K562 (cell line): Measurements from ENCODE around the gene UBE2L5. TPM values are rescaled to one million over a fixed set of nuclear protein-coding genes. Genes with fewer than 3 reads are reported as not detected.

Experiments
- ATAC-seq: fragments of 200-7000 bp; cut with Tn5 transposase; 3 replicates; pipeline ENCODE4 v1.9.1; 2020; ENCODE audit warnings: moderate library complexity
- BruUV-seq: library from RNA; stranded (reverse); fragments of 400-500 nt; replicated peaks from 2 replicates; lab custom pipeline; 2021; lab: Mats Ljungman, UMichigan
- CTCF ChIA-PET: fragments of 300-600 bp; formaldehyde crosslinking; extraction: SDS; loops from one replicate; lab custom pipeline; 2021; ENCODE audit warnings: low intra/inter-chr PET ratio; lab: Yijun Ruan, JAX
- POLR2A ChIA-PET: fragments of 300-600, 350-650 bp; sonication (Branson Sonifier 250); formaldehyde crosslinking; extraction: SDS; loops from one replicate; lab custom pipeline; 2021; ENCODE audit warnings: antibody characterized with exemption, inconsistent platforms; lab: Yijun Ruan, JAX
- DNase-seq, 4 experiments: peaks; one replicate each; pipeline versions ENCODE4 v3.0.0 to v3.0.0-alpha.2; 2011 to 2018; ENCODE audit warnings: low spot score in 3 of 4, mixed read lengths in 3 of 4; ENCODE audit errors: extremely low read depth in 1 of 4
- FAIRE-seq: peaks from 2 replicates; lab custom pipeline; 2011; peaks lifted over from hg19 to GRCh38; lab: Jason Lieb, UNC
- H2AFZ ChIP-seq: 2 replicates; pipeline ENCODE4 v1.6.0; 2011; ENCODE audit warnings: low read depth, low read length, control low read depth, inconsistent platforms
- H3K27ac ChIP-seq: fragments of 200-600 bp; 3 replicates; pipeline ENCODE4 v1.8.0; 2011; ENCODE audit warnings: low read depth, mild to moderate bottlenecking, control low read depth, inconsistent platforms, low read length, moderate library complexity, mixed read lengths; ENCODE audit errors: extremely low read depth
- H3K27me3 ChIP-seq, 2 experiments: fragments of 300-600 bp in 1 of 2; 2 replicates in 1 of 2; 3 replicates in 1 of 2; pipeline versions ENCODE4 v1.6.0 to v1.8.0; 2011; ENCODE audit warnings: inconsistent platforms in 2 of 2, low read length in 2 of 2, mild to moderate bottlenecking in 1 of 2, mixed read lengths in 1 of 2, moderate library complexity in 1 of 2; ENCODE audit not compliant: control insufficient read depth in 2 of 2, insufficient read depth in 2 of 2
- H3K36me3 ChIP-seq: fragments of 300-600 bp; 3 replicates; pipeline ENCODE4 v1.8.0; 2011; ENCODE audit warnings: mild to moderate bottlenecking, low read length, inconsistent platforms; ENCODE audit not compliant: control insufficient read depth, insufficient read depth
- H3K4me1 ChIP-seq, 2 experiments: fragments of 200-600 bp in 1 of 2; replicated peaks in 1 of 2; 2 replicates in 1 of 2; 3 replicates in 1 of 2; pipeline versions ENCODE4 v1.5.1 to v1.8.0; 2011; ENCODE audit warnings: inconsistent platforms in 2 of 2, low read length in 2 of 2, mild to moderate bottlenecking in 1 of 2, mixed read lengths in 1 of 2, moderate library complexity in 1 of 2; ENCODE audit not compliant: control insufficient read depth in 2 of 2, insufficient read depth in 2 of 2
- H3K4me2 ChIP-seq: 2 replicates; pipeline ENCODE4 v1.6.1; 2011; ENCODE audit warnings: low read length, control low read depth, inconsistent platforms, mixed read lengths; ENCODE audit not compliant: insufficient read depth
- H3K4me3 ChIP-seq: fragments of 200-600 bp; sonication (generic), shearing (Covaris generic); 2 replicates; pipeline ENCODE4 v1.5.1; 2016; ENCODE audit warnings: control low read depth, inconsistent platforms
- H3K79me2 ChIP-seq: fragments of 200-600 bp; 3 replicates; pipeline ENCODE4 v1.8.0; 2011; ENCODE audit warnings: low read length, inconsistent platforms; ENCODE audit not compliant: control insufficient read depth, insufficient read depth
- H3K9ac ChIP-seq, 2 experiments: 2 replicates each; pipeline versions ENCODE4 v1.6.0 to v1.6.1; 2011; ENCODE audit warnings: low read depth in 2 of 2, low read length in 2 of 2, control low read depth in 1 of 2, inconsistent platforms in 1 of 2, mild to moderate bottlenecking in 1 of 2, mixed read lengths in 1 of 2; ENCODE audit not compliant: insufficient read depth in 1 of 2
- H3K9me1 ChIP-seq: one replicate; pipeline ENCODE4 v1.6.0; 2011; ENCODE audit warnings: inconsistent platforms, mild to moderate bottlenecking, low read length, moderate library complexity; ENCODE audit not compliant: control insufficient read depth, insufficient read depth
- H3K9me3 ChIP-seq: replicated peaks from 2 replicates; pipeline ENCODE4 v1.5.1; 2011; ENCODE audit warnings: low read depth, low read length, inconsistent platforms; ENCODE audit not compliant: control insufficient read depth, insufficient read depth
- H4K20me1 ChIP-seq: replicated peaks from 2 replicates; pipeline ENCODE4 v1.6.1; 2011; ENCODE audit warnings: low read length, inconsistent platforms, mixed read lengths; ENCODE audit not compliant: control insufficient read depth, insufficient read depth
- BMI1 ChIP-seq: fragments of 150-350 bp; IDR thresholded peaks from 2 replicates; pipeline ENCODE4 v1.6.1; 2014; ENCODE audit warnings: low read length
- C11orf30 ChIP-seq: fragments of 450-650 bp; IDR thresholded peaks from 2 replicates; pipeline ENCODE4 v1.6.1; 2016; ENCODE audit warnings: low read depth, mild to moderate bottlenecking
- CHD1 ChIP-seq: fragments of 200-600 bp; sonication (generic); IDR thresholded peaks from one replicate; pipeline ENCODE4 v1.6.1; 2012; ENCODE audit warnings: mild to moderate bottlenecking, moderate library complexity, low read length, inconsistent platforms
- ETV5 ChIP-seq: sonication (generic); formaldehyde crosslinking; IDR thresholded peaks from 2 replicates; pipeline ENCODE4 v1.4.0; 2020; ENCODE audit warnings: low read depth, mild to moderate bottlenecking, missing genetic modification reagents
- GATA2 ChIP-seq: sonication (generic); formaldehyde crosslinking; IDR thresholded peaks from 2 replicates; pipeline ENCODE4 v1.4.0; 2020; ENCODE audit warnings: mild to moderate bottlenecking, missing genetic modification reagents
- IRF9 ChIP-seq: fragments of 450-650 bp; IDR thresholded peaks from 2 replicates; pipeline ENCODE4 v1.6.1; 2016; ENCODE audit warnings: missing biosample characterization, missing genetic modification characterization
- MTA2 ChIP-seq: fragments of 450-650 bp; IDR thresholded peaks from 2 replicates; pipeline ENCODE4 v1.6.1; 2016; ENCODE audit warnings: low read depth
- MYBL2 ChIP-seq, 2 experiments: fragments of 450-650 bp in 1 of 2; sonication (generic) in 1 of 2; formaldehyde crosslinking in 1 of 2; IDR thresholded peaks; 2 replicates each; pipeline versions ENCODE4 v1.6.1 to v1.8.1; 2017 to 2022; ENCODE audit warnings: borderline replicate concordance in 1 of 2, inconsistent platforms in 1 of 2, low read depth in 1 of 2, mild to moderate bottlenecking in 1 of 2, missing genetic modification reagents in 1 of 2, moderate library complexity in 1 of 2
- NFXL1 ChIP-seq: fragments of 450-650 bp; formaldehyde crosslinking; IDR thresholded peaks from 2 replicates; pipeline ENCODE4 v1.4.0; 2021; ENCODE audit warnings: mild to moderate bottlenecking
- PHB ChIP-seq: fragments of 250-450 bp; sonication (Bioruptor Pico); IDR thresholded peaks from 2 replicates; pipeline ENCODE4 v1.5.0; 2021
- POLR2B ChIP-seq: fragments of 450-650 bp; IDR thresholded peaks from 2 replicates; pipeline ENCODE4 v1.6.1; 2018; ENCODE audit warnings: low read depth; ENCODE audit not compliant: partially characterized antibody
- SREBF1 ChIP-seq: fragments of 150-350 bp; IDR thresholded peaks from 2 replicates; pipeline ENCODE4 v1.6.1; 2014; ENCODE audit warnings: antibody characterized with exemption, low read depth, low read length, borderline replicate concordance
- ZNF699 ChIP-seq: fragments of 250-450 bp; sonication (Bioruptor Pico); IDR thresholded peaks from 2 replicates; pipeline ENCODE4 v1.8.0; 2021; ENCODE audit warnings: mild to moderate bottlenecking, moderate library complexity; ENCODE audit not compliant: insufficient replicate concordance
- ZNF707 ChIP-seq: fragments of 250-450 bp; sonication (Bioruptor Pico); conservative IDR thresholded peaks from 2 replicates; pipeline ENCODE4 v1.8.0; 2022; ENCODE audit warnings: inconsistent platforms, mild to moderate bottlenecking, moderate library complexity
- WGBS: fragments of 100-300 bp; shearing (Covaris generic); methylation state at CpG from one replicate; pipeline ENCODE4 v1.1.6; 2016; ENCODE audit warnings: low coverage, mixed read lengths; ENCODE audit not compliant: insufficient coverage; ENCODE audit errors: missing lambda C conversion rate; 5-methylcytosine and 5-hydroxymethylcytosine counted together
- in situ Hi-C: fragments of 300-500 bp; cut with MboI; formaldehyde crosslinking; loops from 4 replicates; pipeline ENCODE4 v1.15.0; 2018; ENCODE audit warnings: inconsistent platforms, mixed read lengths
- intact Hi-C: fragments of 100-400 bp; cut with micrococcal nuclease; formaldehyde crosslinking; loops from 2 replicates; pipeline ENCODE4 v1.14.2; 2022
- polyA plus RNA-seq, 8 experiments: library from polyadenylated mRNA; depleted of rRNA in 4 of 8; stranded (reverse) in 5 of 8; unstranded in 3 of 8; fragments of >200 nt; fragmentation: Nextera tagmentation in 2 of 8; fragmentation: Illumina TruSeq in 1 of 8; extraction: Ambion mirVana in 2 of 8; extraction: Trizol in 1 of 8; gene quantifications; 2 replicates each; pipeline versions ENCODE4 v1.2.1 to v1.2.3, GENCODE V29; 2011 to 2014; ENCODE audit warnings: inconsistent platforms in 1 of 8, missing spikeins in 1 of 8
- total RNA-seq, 7 experiments: library from RNA; depleted of rRNA in 6 of 7; stranded (reverse); fragments of >200 nt in 6 of 7; fragmentation: Illumina TruSeq in 2 of 7; extraction: Trizol in 2 of 7; gene quantifications; 2 replicates each; pipeline versions ENCODE4 v1.2.1 to v1.2.3, GENCODE V29; 2011 to 2021; ENCODE audit warnings: low replicate concordance in 1 of 7
- TF ChIP-seq, protein P1 (sequence below): fragments of 450-650 bp; IDR thresholded peaks from 2 replicates; pipeline ENCODE4 v1.6.1; 2016

UBE2L5 gene
- total and polyA plus RNA-seq, 9 of the 15 experiments (the other 6 are each of a cell fraction or from before 2014, with no cell fraction given): 0.22 to 1.5 (median 0.86) TPM; not detected in 6

GRCh38 chr13:30464496-30465342 lies 42.4 kb downstream of the UBE2L5 start (continued):
- TF ChIP-seq, protein P1, sequence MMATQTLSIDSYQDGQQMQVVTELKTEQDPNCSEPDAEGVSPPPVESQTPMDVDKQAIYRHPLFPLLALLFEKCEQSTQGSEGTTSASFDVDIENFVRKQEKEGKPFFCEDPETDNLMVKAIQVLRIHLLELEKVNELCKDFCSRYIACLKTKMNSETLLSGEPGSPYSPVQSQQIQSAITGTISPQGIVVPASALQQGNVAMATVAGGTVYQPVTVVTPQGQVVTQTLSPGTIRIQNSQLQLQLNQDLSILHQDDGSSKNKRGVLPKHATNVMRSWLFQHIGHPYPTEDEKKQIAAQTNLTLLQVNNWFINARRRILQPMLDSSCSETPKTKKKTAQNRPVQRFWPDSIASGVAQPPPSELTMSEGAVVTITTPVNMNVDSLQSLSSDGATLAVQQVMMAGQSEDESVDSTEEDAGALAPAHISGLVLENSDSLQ: no peak

GRCh38 chr13:30465343-30465592 lies 43.0 kb downstream of the UBE2L5 start:
- TF ChIP-seq SREBF1 (no peak), ETV5 (CRISPR knock-in tag) (no peak), ZNF707 (CRISPR knock-in tag) (no peak), CHD1 (no peak), NFXL1 (no peak), C11orf30 (no peak), MTA2 (no peak), MYBL2 (IDR thresholded peaks at IDR 0.05; ENCODE audit: low read depth) (no peak), MYBL2 (CRISPR knock-in tag; IDR thresholded peaks at IDR 0.05; ENCODE audit: borderline replicate concordance) (no peak), ZNF699 (no peak), IRF9 (tag) (no peak), GATA2 (CRISPR knock-in tag) (no peak), PHB (no peak), POLR2B (no peak), BMI1 (no peak)
- Histone ChIP-seq H3K27ac (peak overlapping the region; percentile 90), H4K20me1 (peaks cover 3% of the 10 kb centered on the region; the same call in 1 of the 2 replicates), H3K9me1 (no peaks in the 10 kb centered on the region), H3K36me3 (peaks cover 28% of the 10 kb centered on the region), H3K4me1 (peaks cover 0 to 11% of the 10 kb centered on the region in 2 experiments; a peak in 3 of 5 replicates), H3K27me3 (no peaks in the 10 kb centered on the region), H3K9me3 (no peaks in the 10 kb centered on the region), H3K4me3 (peak overlapping the region; percentile 85), H3K4me2 (peak overlapping the region; percentile 64; the same call in 1 of the 2 replicates), H2AFZ (no peak overlapping the region), H3K79me2 (peaks cover 44% of the 10 kb centered on the region), H3K9ac (peak overlapping the region; percentile 87 to 95)
- WGBS: no CpG with 5 or more reads among the region's 41 CpGs
- DNase-seq (peak in 1 of 4 experiments; percentile 60), ATAC-seq (no peak), FAIRE-seq (no peak)
- ChIA-PET CTCF (no interaction called here), POLR2A (interaction anchor here (1.0 to 2.1 kb wide), 5 partner anchors 12 to 152 kb away, joined by 3 to 13 read pairs (median 5); partner anchors contain the start of gene USPL1)
- intact Hi-C loops: loop anchor here (1.0 to 10.0 kb wide), 4 partner anchors 90 to 210 kb away; partner anchors contain the start of genes KATNAL1 and USPL1
- in situ Hi-C loops: no loop called here
- BruUV-seq: no TSS peak
